ENCODE results near the gene ADORA1.

The ADORA1 gene

GRCh38 chr1:203199481-203199815, 71.9 kb downstream of the ADORA1 start:
- no peak overlapping the region for H3K27ac ChIP-seq
- no peak for TF ChIP-seq CTCF (conservative IDR thresholded peaks at IDR 0.05)
- TF ChIP-seq ZFX (IDR thresholded peaks at IDR 0.05), result no peak

- TF ChIP-seq ZFX (IDR thresholded peaks at IDR 0.05), result no peak
- H3K27ac ChIP-seq, result no peak overlapping the region
These were observed 72.5 kb downstream of the ADORA1 start for GRCh38 chr1:203199816-203200571.

- no peak overlapping the region for H3K27ac ChIP-seq
- TF ChIP-seq CTCF (conservative IDR thresholded peaks at IDR 0.05) (no peak), ZFX (IDR thresholded peaks at IDR 0.05) (no peak)
These were observed 73.4 kb downstream of the ADORA1 start for GRCh38 chr1:203200916-203201315.

GRCh38 chr1:203201516-203202205, 74.1 kb downstream of the ADORA1 start:
- TF ChIP-seq ZFX (IDR thresholded peaks at IDR 0.05) (no peak), CTCF (conservative IDR thresholded peaks at IDR 0.05) (no peak)
- no peak overlapping the region for H3K27ac ChIP-seq

GRCh38 chr1:203202431-203203245, 75.1 kb downstream of the ADORA1 start:
- H3K27ac ChIP-seq, result no peak overlapping the region
- TF ChIP-seq ZFX (IDR thresholded peaks at IDR 0.05) (no peak), CTCF (conservative IDR thresholded peaks at IDR 0.05) (no peak)

- no peak overlapping the region for H3K27ac ChIP-seq
- TF ChIP-seq ZFX (IDR thresholded peaks at IDR 0.05) (no peak), CTCF (conservative IDR thresholded peaks at IDR 0.05) (no peak)
These were observed 77.2 kb downstream of the ADORA1 start for GRCh38 chr1:203204756-203205155.

- TF ChIP-seq ZFX (IDR thresholded peaks at IDR 0.05) (no peak), CTCF (conservative IDR thresholded peaks at IDR 0.05) (no peak)
These were observed 78.7 kb downstream of the ADORA1 start for GRCh38 chr1:203206129-203206687.

More at GRCh38 chr1:203206129-203206687, 78.7 kb downstream of the ADORA1 start:
- H3K27ac ChIP-seq, result no peak overlapping the region
